ENCODE measurements around the gene YWHAQ. TPM values are rescaled to one million over a fixed set of nuclear protein-coding genes. Genes with fewer than 3 reads are reported as not detected.

Gene YWHAQ
- total and polyA plus RNA-seq, 2 donors (not counting 1 experiment from before 2014, with no cell fraction given): 68.7 to 126 TPM

DNA sequence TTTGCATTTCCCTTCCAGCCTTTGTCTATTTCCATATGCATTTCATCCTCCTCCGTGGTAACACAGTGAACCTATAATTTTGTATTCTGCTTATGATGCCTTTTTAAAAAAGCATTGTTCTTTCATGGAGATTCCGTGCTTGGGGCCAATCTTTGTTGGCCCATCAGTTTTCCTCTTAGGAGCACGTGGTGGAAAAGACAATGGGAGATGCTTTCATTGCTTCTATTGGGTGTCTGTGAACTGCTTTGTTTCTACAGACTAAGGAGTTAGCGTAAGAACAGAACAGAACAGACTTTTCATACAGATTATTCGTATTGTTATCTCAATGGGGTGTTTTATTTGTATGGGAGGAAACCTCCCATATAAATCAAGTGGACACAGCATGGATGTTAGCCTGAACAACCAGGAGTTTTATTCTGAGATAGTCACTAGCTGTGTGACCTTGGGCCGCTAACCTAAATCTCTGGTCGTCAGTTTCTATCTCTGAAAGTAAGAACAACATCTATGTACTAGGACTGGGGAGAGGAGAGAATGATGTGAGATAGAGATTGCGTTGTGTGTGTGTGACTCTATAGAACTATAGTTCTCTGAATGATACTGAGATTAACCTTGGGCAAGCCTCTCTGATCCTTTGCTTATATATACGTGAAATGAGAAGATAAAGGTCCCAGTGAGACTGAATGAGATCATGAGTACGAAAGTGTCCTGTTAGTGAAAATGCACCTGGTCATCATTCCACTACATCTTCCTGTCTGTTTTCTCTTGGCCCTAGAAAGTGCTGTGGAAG, 22.9 kb upstream of the YWHAQ start:
- H3K4me1 Mint-ChIP-seq: peaks cover 9% of the 10 kb centered on the region

DNA sequence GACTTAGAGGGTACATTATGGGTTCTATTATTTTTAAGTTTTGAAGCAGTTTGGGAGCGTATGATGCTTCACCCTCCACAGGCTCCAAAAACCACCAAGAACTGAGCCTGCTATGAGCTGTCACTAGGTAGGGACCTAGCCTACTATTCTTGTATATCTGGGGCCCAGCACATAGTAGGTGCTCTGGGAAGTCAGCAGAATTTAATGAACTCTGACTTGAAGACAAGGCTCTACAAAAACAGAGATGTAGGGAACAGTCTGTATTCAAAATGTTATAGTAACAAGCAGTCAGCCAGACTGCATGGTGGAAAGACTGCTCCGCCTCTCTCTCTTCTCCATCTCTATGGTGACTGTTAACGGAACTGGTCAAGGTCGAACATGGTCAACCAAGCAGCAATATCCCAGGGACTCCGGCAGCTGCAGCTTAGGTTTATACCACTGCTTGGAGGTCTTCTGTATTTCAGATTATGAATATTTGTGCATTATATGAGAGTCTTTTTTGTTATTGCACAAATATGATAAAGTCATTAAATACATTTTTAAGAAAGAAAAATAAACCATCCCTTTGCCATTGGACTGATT, 22.2 kb upstream of the YWHAQ start:
- no peak for DNase-seq
- H4K20me1 ChIP-seq (ENCODE audit: control insufficient read depth, insufficient read depth, low read length, poor library complexity, severe bottlenecking): no peaks in the 10 kb centered on the region
- Mint-ChIP-seq H3K4me1 (peaks cover 9% of the 10 kb centered on the region), H3K27me3 (no peaks in the 10 kb centered on the region), H3K9me3 (ENCODE audit: insufficient read depth) (no peaks in the 10 kb centered on the region), H3K27ac (no peak overlapping the region), H3K4me3 (no peak overlapping the region)
- H3K9ac ChIP-seq (ENCODE audit: low read length): no peak overlapping the region
- H3K36me3 ChIP-seq (replicated peaks in 1 of 2; ENCODE audit: control extremely low read depth in 1 of 2, control insufficient read depth in 1 of 2, extremely low read depth in 1 of 2, insufficient read depth in 2 of 2, low read length in 1 of 2): no peaks in the 10 kb centered on the region
- H3K27ac ChIP-seq (ENCODE audit: low read length in 2 of 2): no peak overlapping the region
- intact Hi-C loops (cut with micrococcal nuclease): no loop called here
- H3K79me2 ChIP-seq (ENCODE audit: control insufficient read depth, insufficient read depth, low read length): no peaks in the 10 kb centered on the region
- no CpG with 5 or more reads among the region's 5 CpGs for WGBS (ENCODE audit: insufficient coverage)
- no peak for ATAC-seq (ENCODE audit: low read depth)
- no peaks in the 10 kb centered on the region for H3K9me3 ChIP-seq (ENCODE audit: control extremely low read depth in 1 of 3, control insufficient read depth in 2 of 3, insufficient read depth in 1 of 3, low read length in 2 of 3)
- no peak overlapping the region for H3K4me2 ChIP-seq (replicated peaks; ENCODE audit: low read depth, low read length, poor library complexity, severe bottlenecking)
- peak overlapping the region; percentile 7 for H2AFZ ChIP-seq (ENCODE audit: insufficient read depth, low read depth, low read length, poor library complexity, severe bottlenecking)
- POLR2A ChIA-PET: no interaction called here
- CTCF ChIA-PET: no interaction called here
- H3K4me3 ChIP-seq (ENCODE audit: control extremely low read depth in 1 of 5, extremely low read depth in 1 of 5, insufficient read depth in 1 of 5, low read depth in 2 of 5, low read length in 4 of 5): no peak overlapping the region
- TF ChIP-seq EZH2 (IDR thresholded peaks at IDR 0.05; ENCODE audit: borderline replicate concordance, insufficient read depth, low read depth, low read length, poor library complexity, severe bottlenecking): no peak
- TF ChIP-seq, protein P1, sequence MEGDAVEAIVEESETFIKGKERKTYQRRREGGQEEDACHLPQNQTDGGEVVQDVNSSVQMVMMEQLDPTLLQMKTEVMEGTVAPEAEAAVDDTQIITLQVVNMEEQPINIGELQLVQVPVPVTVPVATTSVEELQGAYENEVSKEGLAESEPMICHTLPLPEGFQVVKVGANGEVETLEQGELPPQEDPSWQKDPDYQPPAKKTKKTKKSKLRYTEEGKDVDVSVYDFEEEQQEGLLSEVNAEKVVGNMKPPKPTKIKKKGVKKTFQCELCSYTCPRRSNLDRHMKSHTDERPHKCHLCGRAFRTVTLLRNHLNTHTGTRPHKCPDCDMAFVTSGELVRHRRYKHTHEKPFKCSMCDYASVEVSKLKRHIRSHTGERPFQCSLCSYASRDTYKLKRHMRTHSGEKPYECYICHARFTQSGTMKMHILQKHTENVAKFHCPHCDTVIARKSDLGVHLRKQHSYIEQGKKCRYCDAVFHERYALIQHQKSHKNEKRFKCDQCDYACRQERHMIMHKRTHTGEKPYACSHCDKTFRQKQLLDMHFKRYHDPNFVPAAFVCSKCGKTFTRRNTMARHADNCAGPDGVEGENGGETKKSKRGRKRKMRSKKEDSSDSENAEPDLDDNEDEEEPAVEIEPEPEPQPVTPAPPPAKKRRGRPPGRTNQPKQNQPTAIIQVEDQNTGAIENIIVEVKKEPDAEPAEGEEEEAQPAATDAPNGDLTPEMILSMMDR (IDR thresholded peaks at IDR 0.05): no peak
- no peaks in the 10 kb centered on the region for H3K27me3 ChIP-seq (replicated peaks in 1 of 4; ENCODE audit: control extremely low read depth in 1 of 4, control insufficient read depth in 3 of 4, insufficient read depth in 4 of 4, low read length in 3 of 4)
- peaks cover 0 to 3% of the 10 kb centered on the region in 2 donors for H3K4me1 ChIP-seq (ENCODE audit: control insufficient read depth in 2 of 2, insufficient read depth in 2 of 2, low read length in 2 of 2)

More for the DNA sequence above, 22.9 kb upstream of the YWHAQ start:
- Histone ChIP-seq H3K9ac (ENCODE audit: low read length) (no peak overlapping the region), H3K4me3 (ENCODE audit: control extremely low read depth in 1 of 5, extremely low read depth in 1 of 5, insufficient read depth in 1 of 5, low read depth in 2 of 5, low read length in 4 of 5) (no peak overlapping the region), H3K4me1 (ENCODE audit: control insufficient read depth in 2 of 2, insufficient read depth in 2 of 2, low read length in 2 of 2) (peaks cover 0 to 3% of the 10 kb centered on the region in 2 donors), H3K27ac (ENCODE audit: low read length in 2 of 2) (no peak overlapping the region), H3K79me2 (ENCODE audit: control insufficient read depth, insufficient read depth, low read length) (no peaks in the 10 kb centered on the region), H3K27me3 (replicated peaks in 1 of 4; ENCODE audit: control extremely low read depth in 1 of 4, control insufficient read depth in 3 of 4, insufficient read depth in 4 of 4, low read length in 3 of 4) (no peaks in the 10 kb centered on the region), H3K4me2 (replicated peaks; ENCODE audit: low read depth, low read length, poor library complexity, severe bottlenecking) (no peak overlapping the region), H3K9me3 (ENCODE audit: control extremely low read depth in 1 of 3, control insufficient read depth in 2 of 3, insufficient read depth in 1 of 3, low read length in 2 of 3) (no peaks in the 10 kb centered on the region), H2AFZ (ENCODE audit: insufficient read depth, low read depth, low read length, poor library complexity, severe bottlenecking) (no peak overlapping the region), H4K20me1 (ENCODE audit: control insufficient read depth, insufficient read depth, low read length, poor library complexity, severe bottlenecking) (no peaks in the 10 kb centered on the region), H3K36me3 (replicated peaks in 1 of 2; ENCODE audit: control extremely low read depth in 1 of 2, control insufficient read depth in 1 of 2, extremely low read depth in 1 of 2, insufficient read depth in 2 of 2, low read length in 1 of 2) (no peaks in the 10 kb centered on the region)
- ATAC-seq (ENCODE audit: low read depth): no peak
- TF ChIP-seq, protein P1 (IDR thresholded peaks at IDR 0.05): no peak
- no peak for TF ChIP-seq EZH2 (IDR thresholded peaks at IDR 0.05; ENCODE audit: borderline replicate concordance, insufficient read depth, low read depth, low read length, poor library complexity, severe bottlenecking)
- ChIA-PET POLR2A (no interaction called here), CTCF (no interaction called here)
- 100% methylated on average over 2 of the region's 10 CpGs for WGBS (ENCODE audit: insufficient coverage)
- no peaks in the 10 kb centered on the region for H3K27me3 Mint-ChIP-seq
- H3K4me3 Mint-ChIP-seq: no peak overlapping the region
- intact Hi-C loops (cut with micrococcal nuclease): no loop called here
- H3K27ac Mint-ChIP-seq: no peak overlapping the region
- no peaks in the 10 kb centered on the region for H3K9me3 Mint-ChIP-seq (ENCODE audit: insufficient read depth)
- DNase-seq: no peak

Data from B cell (primary cell).